Right lobe of liver (tissue), 4 donors: ENCODE data around the gene TPR.

Experiments
- CTCF ChIP-seq, 4 donors: fragments of 200-600 bp in 3 of 4; fragments of 450-650 bp in 1 of 4; IDR thresholded peaks; one replicate each; pipeline versions ENCODE4 v1.5.1 to v1.8.0; 2016 to 2022; ENCODE audit warnings: antibody characterized with exemption in 4 of 4, mild to moderate bottlenecking in 2 of 4
- POLR2A ChIP-seq: fragments of 450-650 bp; IDR thresholded peaks from one replicate; pipeline ENCODE4 v1.6.1; 2017; ENCODE audit warnings: antibody characterized with exemption, mild to moderate bottlenecking
- donor health status: DM: no; HTN: no; CAD: no.
- donor health status: DM: no; HTN: no; CAD: no.
- donor health status: DM: no; HTN: yes; CAD: no.

- no peak for TF ChIP-seq CTCF (IDR thresholded peaks at IDR 0.05)
- no peak for TF ChIP-seq POLR2A
These were observed 46.4 kb upstream of the TPR start for GRCh38 chr1:186421446-186421845.
